KMS-11 (cell line): ENCODE results near the gene MINDY1.

Source experiments
- H2AFZ ChIP-seq: fragments of 200-600 bp; sonication (generic); 2 replicates; pipeline ENCODE4 v1.6.1; 2016; ENCODE audit warnings: antibody characterized with exemption, mixed run types, low read depth
- H3K27ac ChIP-seq: fragments of 200-600 bp; sonication (generic); 2 replicates; pipeline ENCODE4 v1.6.1; 2016; ENCODE audit warnings: mild to moderate bottlenecking, mixed run types
- H3K27me3 ChIP-seq: fragments of 200-600 bp; sonication (generic); 2 replicates; pipeline ENCODE4 v1.6.1; 2017; ENCODE audit warnings: mild to moderate bottlenecking, low read depth, mixed run types, moderate library complexity; ENCODE audit not compliant: insufficient read depth
- H3K36me3 ChIP-seq: fragments of 200-600 bp; sonication (generic); 2 replicates; pipeline ENCODE4 v1.6.1; 2017; ENCODE audit warnings: mild to moderate bottlenecking, mixed run types; ENCODE audit not compliant: insufficient read depth
- H3K4me1 ChIP-seq: fragments of 200-600 bp; sonication (generic); 2 replicates; pipeline ENCODE4 v1.6.1; 2016; ENCODE audit warnings: mild to moderate bottlenecking, low read depth, mixed run types; ENCODE audit not compliant: poor library complexity, severe bottlenecking
- H3K4me2 ChIP-seq: fragments of 200-600 bp; sonication (generic); 2 replicates; pipeline ENCODE4 v1.7.0; 2016; ENCODE audit warnings: mild to moderate bottlenecking, mixed run types
- H3K4me3 ChIP-seq: fragments of 200-600 bp; sonication (generic); IDR thresholded peaks from 2 replicates; pipeline ENCODE4 v1.6.1; 2017; ENCODE audit warnings: low read depth, low read length, mixed read lengths; ENCODE audit not compliant: insufficient read depth
- H3K79me2 ChIP-seq: fragments of 200-600 bp; sonication (generic); 2 replicates; pipeline ENCODE4 v1.6.1; 2016; ENCODE audit warnings: low read depth, mixed run types; ENCODE audit not compliant: insufficient read depth
- H3K9ac ChIP-seq: fragments of 200-600 bp; sonication (generic); 2 replicates; pipeline ENCODE4 v1.6.1; 2016; ENCODE audit warnings: mild to moderate bottlenecking, mixed run types
- H4K20me1 ChIP-seq: fragments of 200-600 bp; sonication (generic); 2 replicates; pipeline ENCODE4 v1.6.1; 2016; ENCODE audit warnings: mild to moderate bottlenecking, mixed run types; ENCODE audit not compliant: insufficient read depth
- CTCF ChIP-seq: fragments of 200-600 bp; sonication (generic); conservative IDR thresholded peaks from 2 replicates; pipeline ENCODE4 v1.6.1; 2017; ENCODE audit warnings: low read depth, mild to moderate bottlenecking, antibody characterized with exemption, low read length, moderate library complexity, mixed read lengths

Gene MINDY1

DNA sequence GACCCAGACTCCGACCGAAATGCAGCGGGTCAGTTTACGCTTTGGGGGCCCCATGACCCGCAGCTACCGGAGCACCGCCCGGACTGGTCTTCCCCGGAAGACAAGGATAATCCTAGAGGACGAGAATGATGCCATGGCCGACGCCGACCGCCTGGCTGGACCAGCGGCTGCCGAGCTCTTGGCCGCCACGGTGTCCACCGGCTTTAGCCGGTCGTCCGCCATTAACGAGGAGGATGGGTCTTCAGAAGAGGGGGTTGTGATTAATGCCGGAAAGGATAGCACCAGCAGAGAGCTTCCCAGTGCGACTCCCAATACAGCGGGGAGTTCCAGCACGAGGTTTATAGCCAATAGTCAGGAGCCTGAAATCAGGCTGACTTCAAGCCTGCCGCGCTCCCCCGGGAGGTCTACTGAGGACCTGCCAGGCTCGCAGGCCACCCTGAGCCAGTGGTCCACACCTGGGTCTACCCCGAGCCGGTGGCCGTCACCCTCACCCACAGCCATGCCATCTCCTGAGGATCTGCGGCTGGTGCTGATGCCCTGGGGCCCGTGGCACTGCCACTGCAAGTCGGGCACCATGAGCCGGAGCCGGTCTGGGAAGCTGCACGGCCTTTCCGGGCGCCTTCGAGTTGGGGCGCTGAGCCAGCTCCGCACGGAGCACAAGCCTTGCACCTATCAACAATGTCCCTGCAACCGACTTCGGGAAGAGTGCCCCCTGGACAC, 41.4 kb upstream of the MINDY1 start:
- peak; percentile 86 for TF ChIP-seq CTCF

GRCh38 chr1:151047591-151047924, 40.9 kb upstream of the MINDY1 start, which contains the start of gene C1orf56:
C1orf56 (plus strand) TSS chr1:151047751; CDS start chr1:151047848, 97 bp downstream.
- peak within 1 kb of the TSS; percentile 95 for H3K4me3 ChIP-seq
- no peaks in the 10 kb centered on the region for H3K79me2 ChIP-seq
- H3K4me2 ChIP-seq, result peak within 1 kb of the TSS; percentile 41
- peaks cover 26% of the 10 kb centered on the region for H3K4me1 ChIP-seq
- H3K36me3 ChIP-seq, result peaks cover under 1% of the 10 kb centered on the region; the same call in 1 of the 2 replicates
- H2AFZ ChIP-seq, result peak within 1 kb of the TSS; percentile 71
- no peaks in the 10 kb centered on the region for H3K27me3 ChIP-seq
- H3K9ac ChIP-seq, result peak within 1 kb of the TSS; percentile 47
- peak within 1 kb of the TSS; percentile 5; the same call in 1 of the 2 replicates for H3K27ac ChIP-seq
- TF ChIP-seq CTCF, result no peak
- H4K20me1 ChIP-seq, result no peaks in the 10 kb centered on the region; the same call in 1 of the 2 replicates

More for the DNA sequence above, 41.4 kb upstream of the MINDY1 start:
- H3K4me3 ChIP-seq, result peak overlapping the region; percentile 95
- H2AFZ ChIP-seq, result peak overlapping the region; percentile 71
- H3K4me1 ChIP-seq, result peaks cover 26% of the 10 kb centered on the region
- peak overlapping the region; percentile 47 for H3K9ac ChIP-seq
- H3K27me3 ChIP-seq, result no peaks in the 10 kb centered on the region
- H3K27ac ChIP-seq, result peak overlapping the region; percentile 5; the same call in 1 of the 2 replicates
- H3K4me2 ChIP-seq, result peak overlapping the region; percentile 41
- no peaks in the 10 kb centered on the region; the same call in 1 of the 2 replicates for H4K20me1 ChIP-seq
- no peaks in the 10 kb centered on the region for H3K79me2 ChIP-seq
- H3K36me3 ChIP-seq, result peaks cover 6% of the 10 kb centered on the region; the same call in 1 of the 2 replicates

GRCh38 chr1:151043163-151043562, 36.5 kb upstream of the MINDY1 start:
- H3K4me3 ChIP-seq, result no peak overlapping the region
- no peaks in the 10 kb centered on the region; the same call in 1 of the 2 replicates for H4K20me1 ChIP-seq
- no peaks in the 10 kb centered on the region for H3K27me3 ChIP-seq
- no peak overlapping the region for H3K9ac ChIP-seq
- no peaks in the 10 kb centered on the region for H3K36me3 ChIP-seq
- H2AFZ ChIP-seq, result no peak overlapping the region
- no peak overlapping the region for H3K4me2 ChIP-seq
- no peak overlapping the region for H3K27ac ChIP-seq
- no peak for TF ChIP-seq CTCF
- H3K79me2 ChIP-seq, result no peaks in the 10 kb centered on the region
- H3K4me1 ChIP-seq, result peaks cover 6% of the 10 kb centered on the region

GRCh38 chr1:151039521-151039920, 32.8 kb upstream of the MINDY1 start:
- Histone ChIP-seq H2AFZ (no peak overlapping the region), H3K4me2 (no peak overlapping the region), H3K9ac (no peak overlapping the region), H3K27ac (no peak overlapping the region), H3K4me3 (no peak overlapping the region), H3K27me3 (no peaks in the 10 kb centered on the region), H3K79me2 (no peaks in the 10 kb centered on the region), H4K20me1 (no peaks in the 10 kb centered on the region; the same call in 1 of the 2 replicates), H3K36me3 (no peaks in the 10 kb centered on the region), H3K4me1 (no peaks in the 10 kb centered on the region)
- no peak for TF ChIP-seq CTCF
